Mammary epithelial cell (primary cell): ENCODE measurements around the gene CCDC80.

Experiments used
- CTCF ChIP-seq, 2 donors: IDR thresholded peaks in 1 of 2; conservative IDR thresholded peaks in 1 of 2; 2 replicates each; pipeline ENCODE4 v1.5.1; 2011 to 2012; ENCODE audit warnings: inconsistent platforms in 2 of 2, low read length in 2 of 2, mild to moderate bottlenecking in 2 of 2, control low read depth in 1 of 2, low read depth in 1 of 2; ENCODE audit not compliant: insufficient read depth in 1 of 2; ENCODE audit errors: extremely low read depth in 1 of 2
- EZH2 ChIP-seq: IDR thresholded peaks from 2 replicates; pipeline ENCODE4 v1.6.1; 2012; ENCODE audit warnings: low read length, inconsistent platforms, borderline replicate concordance

DNA sequence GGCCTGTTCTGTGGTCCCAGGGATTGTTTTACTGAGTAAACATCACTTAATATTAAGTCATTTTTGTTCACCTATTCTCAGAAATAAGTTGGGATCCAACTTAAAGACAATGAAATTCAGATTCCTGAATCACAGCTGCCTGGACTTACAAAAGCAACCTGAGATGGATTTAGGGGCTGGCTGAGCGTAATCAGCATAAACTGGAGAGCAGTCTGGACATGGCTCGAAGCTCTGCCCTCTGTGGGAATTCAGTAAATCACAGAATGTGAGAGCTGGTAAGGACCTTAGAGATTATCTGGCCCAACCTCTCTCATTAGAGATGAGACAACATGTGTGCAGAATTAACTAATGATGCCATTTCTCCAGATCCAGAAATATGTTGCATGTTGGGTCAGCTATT is 23.7 kb downstream of the CCDC80 start:
- TF ChIP-seq CTCF (conservative IDR thresholded peaks at IDR 0.05 in 1 of 2, IDR thresholded peaks at IDR 0.05 in 1 of 2; ENCODE audit: extremely low read depth in 1 of 2, insufficient read depth in 1 of 2, low read depth in 1 of 2, low read length in 2 of 2) (no peak), EZH2 (no peak)
